Neutrophil (primary cell): ENCODE data around the gene VIT.

Source experiments
- H3K27ac ChIP-seq: fragments of 200-600 bp; sonication (generic); 2 replicates; pipeline ENCODE4 v1.5.1; 2016; ENCODE audit warnings: mild to moderate bottlenecking, moderate library complexity
- H3K27me3 ChIP-seq: fragments of 200-600 bp; sonication (generic); 2 replicates; pipeline ENCODE4 v1.6.0; 2016; ENCODE audit warnings: mild to moderate bottlenecking
- H3K36me3 ChIP-seq: fragments of 200-600 bp; sonication (generic); 2 replicates; pipeline ENCODE4 v1.5.1; 2017
- H3K4me1 ChIP-seq, 2 experiments: fragments of 200-600 bp in 1 of 2; sonication (generic) in 1 of 2; 1 replicate in 1 of 2; 2 replicates in 1 of 2; pipeline versions ENCODE4 v1.5.1 to v1.6.1; 2013 to 2016; ENCODE audit warnings: low read depth in 1 of 2, low read length in 1 of 2, mild to moderate bottlenecking in 1 of 2, moderate library complexity in 1 of 2; ENCODE audit not compliant: control insufficient read depth in 1 of 2, insufficient read depth in 1 of 2
- H3K4me3 ChIP-seq, 2 experiments: fragments of 200-600 bp in 1 of 2; sonication (generic) in 1 of 2; 1 replicate in 1 of 2; 2 replicates in 1 of 2; pipeline ENCODE4 v1.5.1; 2013 to 2016; ENCODE audit warnings: low read depth in 1 of 2, low read length in 1 of 2, mild to moderate bottlenecking in 1 of 2, moderate library complexity in 1 of 2
- H3K9me3 ChIP-seq: fragments of 200-600 bp; sonication (generic); 2 replicates; pipeline ENCODE4 v1.5.1; 2016
- TF ChIP-seq, protein P1 (sequence below): fragments of 200-600 bp; sonication (generic); IDR thresholded peaks from 2 replicates; pipeline ENCODE4 v1.5.1; 2016; ENCODE audit warnings: antibody characterized with exemption

Gene VIT

DNA sequence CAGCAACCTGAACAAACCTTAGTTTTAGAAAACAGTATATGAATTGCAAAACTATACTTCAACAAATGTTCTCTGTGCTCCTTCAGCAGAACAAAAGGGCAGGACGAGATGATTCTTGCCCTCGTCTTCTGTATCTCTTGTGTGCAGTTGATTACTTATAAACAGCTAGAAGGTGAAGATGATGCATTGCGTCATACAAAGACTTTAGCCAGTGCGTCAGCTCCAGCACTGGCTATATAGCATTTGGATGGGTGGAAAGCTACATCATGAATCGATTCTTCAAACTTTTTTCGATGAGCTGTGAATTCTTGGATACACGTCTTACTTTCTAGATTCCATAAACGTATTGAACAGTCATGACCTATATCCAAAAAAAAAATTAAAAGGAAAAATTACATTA, 152.8 kb downstream of the VIT start:
- H3K9me3 ChIP-seq = no peaks in the 10 kb centered on the region
- H3K4me3 ChIP-seq = no peak overlapping the region
- H3K36me3 ChIP-seq = peaks cover 73% of the 10 kb centered on the region
- TF ChIP-seq, protein P1, sequence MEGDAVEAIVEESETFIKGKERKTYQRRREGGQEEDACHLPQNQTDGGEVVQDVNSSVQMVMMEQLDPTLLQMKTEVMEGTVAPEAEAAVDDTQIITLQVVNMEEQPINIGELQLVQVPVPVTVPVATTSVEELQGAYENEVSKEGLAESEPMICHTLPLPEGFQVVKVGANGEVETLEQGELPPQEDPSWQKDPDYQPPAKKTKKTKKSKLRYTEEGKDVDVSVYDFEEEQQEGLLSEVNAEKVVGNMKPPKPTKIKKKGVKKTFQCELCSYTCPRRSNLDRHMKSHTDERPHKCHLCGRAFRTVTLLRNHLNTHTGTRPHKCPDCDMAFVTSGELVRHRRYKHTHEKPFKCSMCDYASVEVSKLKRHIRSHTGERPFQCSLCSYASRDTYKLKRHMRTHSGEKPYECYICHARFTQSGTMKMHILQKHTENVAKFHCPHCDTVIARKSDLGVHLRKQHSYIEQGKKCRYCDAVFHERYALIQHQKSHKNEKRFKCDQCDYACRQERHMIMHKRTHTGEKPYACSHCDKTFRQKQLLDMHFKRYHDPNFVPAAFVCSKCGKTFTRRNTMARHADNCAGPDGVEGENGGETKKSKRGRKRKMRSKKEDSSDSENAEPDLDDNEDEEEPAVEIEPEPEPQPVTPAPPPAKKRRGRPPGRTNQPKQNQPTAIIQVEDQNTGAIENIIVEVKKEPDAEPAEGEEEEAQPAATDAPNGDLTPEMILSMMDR = no peak
- no peak overlapping the region for H3K27ac ChIP-seq
- no peaks in the 10 kb centered on the region for H3K27me3 ChIP-seq
- no peaks in the 10 kb centered on the region for H3K4me1 ChIP-seq

DNA sequence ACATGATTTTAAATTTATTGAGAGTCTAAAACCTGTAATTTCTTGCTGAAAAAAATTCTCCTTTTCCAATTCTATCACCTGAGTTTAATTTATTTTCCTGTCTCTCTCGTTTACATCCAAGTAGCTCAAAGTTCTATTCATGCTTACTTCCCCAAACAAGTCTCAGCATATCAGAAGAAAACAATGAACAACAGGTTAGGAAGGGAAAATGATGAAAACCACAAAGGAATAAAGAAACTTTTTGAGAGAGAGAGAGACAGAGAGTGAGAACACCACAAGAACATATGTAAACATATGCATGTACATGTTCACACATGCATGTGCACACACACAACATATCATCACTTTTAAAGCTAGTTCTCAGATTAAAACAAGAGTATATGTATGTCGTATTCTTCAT, 157.7 kb downstream of the VIT start:
- no peaks in the 10 kb centered on the region for H3K4me1 ChIP-seq
- H3K36me3 ChIP-seq = peaks cover 93% of the 10 kb centered on the region
- no peak overlapping the region for H3K27ac ChIP-seq
- TF ChIP-seq, protein P1 = no peak
- no peaks in the 10 kb centered on the region for H3K27me3 ChIP-seq
- no peaks in the 10 kb centered on the region for H3K9me3 ChIP-seq
- H3K4me3 ChIP-seq = no peak overlapping the region

DNA sequence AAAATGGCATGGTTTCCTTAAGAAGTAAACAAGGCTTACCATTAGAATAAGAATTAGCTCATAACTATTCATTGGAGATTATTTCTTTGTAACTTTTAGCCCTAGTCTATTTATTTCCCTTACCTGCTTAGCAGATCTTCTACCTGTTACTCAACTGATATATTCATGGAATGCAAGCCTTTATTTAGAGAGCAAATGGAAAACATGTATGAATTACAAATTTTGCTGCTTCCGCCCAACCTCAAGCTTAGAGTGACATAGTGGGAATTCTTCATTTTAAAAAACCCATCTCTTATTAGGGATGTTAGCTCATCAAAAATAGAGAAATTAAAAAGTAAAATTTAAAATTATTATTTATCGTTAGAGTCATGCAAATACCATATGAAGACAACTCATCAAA, 158.9 kb downstream of the VIT start:
- Histone ChIP-seq H3K27me3 (no peaks in the 10 kb centered on the region), H3K9me3 (no peaks in the 10 kb centered on the region), H3K4me1 (no peaks in the 10 kb centered on the region), H3K36me3 (peaks cover 89% of the 10 kb centered on the region), H3K4me3 (no peak overlapping the region), H3K27ac (no peak overlapping the region)
- TF ChIP-seq, protein P1 = no peak

DNA sequence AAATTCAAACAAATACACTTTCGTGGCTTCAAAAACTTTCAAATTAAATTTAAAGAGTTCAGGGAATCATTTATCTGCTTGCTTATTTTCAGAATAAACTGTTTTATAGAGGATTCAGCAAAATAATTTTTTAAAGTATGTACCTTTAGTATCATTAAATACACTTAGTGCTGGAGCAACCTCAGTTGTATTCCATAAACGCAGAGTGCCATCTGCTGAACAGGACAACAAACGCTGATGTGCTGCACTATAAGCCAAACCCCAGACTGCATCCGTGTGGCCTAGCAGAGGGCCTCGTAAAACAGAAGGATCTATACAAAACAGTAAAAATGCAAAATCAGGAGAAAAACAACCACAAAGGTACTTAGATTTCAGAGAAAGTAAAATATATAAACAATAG, 161.2 kb downstream of the VIT start:
- no peaks in the 10 kb centered on the region for H3K9me3 ChIP-seq
- no peaks in the 10 kb centered on the region for H3K27me3 ChIP-seq
- H3K4me3 ChIP-seq = no peak overlapping the region
- H3K4me1 ChIP-seq = no peaks in the 10 kb centered on the region
- TF ChIP-seq, protein P1 = no peak
- H3K36me3 ChIP-seq = peaks cover 81% of the 10 kb centered on the region
- no peak overlapping the region for H3K27ac ChIP-seq

DNA sequence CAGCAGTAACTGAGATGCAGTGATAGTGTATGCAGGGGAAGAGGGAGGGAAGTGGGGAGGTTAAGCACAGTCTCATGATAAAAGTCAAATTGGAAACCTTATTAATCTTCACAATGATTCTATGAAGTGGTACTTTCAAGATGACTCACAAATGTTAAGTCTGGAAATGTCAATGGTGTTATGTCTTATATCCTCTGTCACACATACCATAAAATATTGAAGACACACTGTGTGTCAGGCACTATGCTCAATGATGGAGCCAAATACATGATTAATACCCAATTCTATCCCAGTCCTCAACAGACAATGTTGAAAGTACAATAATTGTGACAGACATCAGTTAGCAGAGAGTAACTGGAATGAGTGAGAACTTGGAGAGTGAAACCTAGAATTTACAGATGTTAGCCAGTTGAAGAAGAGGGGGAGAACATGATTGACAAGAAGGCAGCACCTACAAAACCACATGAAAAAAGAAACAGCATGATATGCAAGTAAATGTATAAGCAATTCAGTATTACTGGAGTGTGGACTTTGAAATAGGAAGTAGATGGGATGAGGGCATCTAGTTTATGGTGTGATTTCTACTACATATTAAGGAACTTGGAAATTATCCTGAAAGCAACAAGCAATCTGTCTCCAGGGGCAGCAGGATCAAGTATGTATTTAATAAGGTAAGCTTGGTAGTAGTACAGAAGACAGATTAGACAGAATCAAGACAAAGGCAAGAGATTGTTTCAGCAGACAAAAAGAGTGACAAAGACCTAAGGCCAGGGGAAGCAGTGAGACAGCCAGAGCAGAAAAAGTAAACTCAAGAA, 162.3 kb downstream of the VIT start:
- Histone ChIP-seq H3K4me1 (no peaks in the 10 kb centered on the region), H3K27me3 (no peaks in the 10 kb centered on the region), H3K4me3 (no peak overlapping the region), H3K36me3 (peaks cover 70% of the 10 kb centered on the region), H3K27ac (no peak overlapping the region), H3K9me3 (no peaks in the 10 kb centered on the region)
- TF ChIP-seq, protein P1 = no peak
